ENCODE results near the gene C16orf92. TPM values are rescaled to one million over a fixed set of nuclear protein-coding genes. Genes with fewer than 3 reads are reported as not detected.

Gene C16orf92
- total and polyA plus RNA-seq, 2 of the 8 experiments (the other 6 are each of a cell fraction or from before 2014, with no cell fraction given): not detected

GRCh38 chr16:29990034-29990433 lies 33.0 kb upstream of the C16orf92 start:
- POLR2A ChIA-PET (ENCODE audit: partially characterized antibody): interaction anchor here (0.8 to 1.0 kb wide), 2 partner anchors 11 to 196 kb away, joined by 3 read pairs; no protein-coding TSS in a partner anchor
- no peak overlapping the region for H2AFZ ChIP-seq (ENCODE audit: low read length)

More at GRCh38 chr16:29990034-29990433, 33.0 kb upstream of the C16orf92 start:
- H3K79me2 ChIP-seq (ENCODE audit: control insufficient read depth in 1 of 2, insufficient read depth in 2 of 2, low read length in 2 of 2): no peaks in the 10 kb centered on the region
- H3K27me3 ChIP-seq (replicated peaks in 1 of 4; ENCODE audit: control insufficient read depth in 3 of 4, extremely low read depth in 1 of 4, insufficient read depth in 3 of 4, low read length in 3 of 4): no peaks in the 10 kb centered on the region
- WGBS, 2 experiments (ENCODE audit: extremely low coverage in 1 of 2, insufficient coverage in 1 of 2, insufficient read length in 1 of 2, insufficient replicate concordance in 2 of 2, low coverage in 1 of 2, low lambda C conversion rate in 2 of 2, missing lambda C conversion rate in 1 of 2): 100% methylated on average over 2 of the region's 2 CpGs; no CpG with 5 or more reads in 1 of the 2 experiments
- no peak overlapping the region for H4K91ac ChIP-seq (replicated peaks; ENCODE audit: insufficient read length, low read length)
- no peak overlapping the region for H2BK20ac ChIP-seq (ENCODE audit: low read length)
- no peak overlapping the region for H3K4ac ChIP-seq (replicated peaks; ENCODE audit: insufficient read length, low read depth, low read length)
- H3K4me3 ChIP-seq (ENCODE audit: extremely low read depth in 1 of 4, insufficient read depth in 2 of 4, low read depth in 3 of 4, low read length in 4 of 4): no peak overlapping the region
- no peak overlapping the region for H3K56ac ChIP-seq (replicated peaks; ENCODE audit: insufficient read length, low read depth, low read length)
- H3K4me1 ChIP-seq (replicated peaks in 1 of 4; ENCODE audit: control insufficient read depth in 3 of 4, insufficient read depth in 4 of 4, low read length in 3 of 4): peaks cover 0 to 5% (median 1%) of the 10 kb centered on the region in 4 experiments; a peak in 3 of 7 replicates
- no peak for DNase-seq (ENCODE audit: low read depth in 1 of 2, low spot score in 2 of 2)
- no peaks in the 10 kb centered on the region for H4K20me1 ChIP-seq (replicated peaks in 1 of 2; ENCODE audit: control insufficient read depth in 1 of 2, insufficient read depth in 2 of 2, low read length in 2 of 2)
- CTCF ChIA-PET (ENCODE audit: partially characterized antibody): interaction anchor here (1.1 to 1.3 kb wide), 2 partner anchors 15 to 18 kb away, joined by 3 to 4 read pairs; no protein-coding TSS in a partner anchor
- H2BK5ac ChIP-seq (ENCODE audit: low read depth, low read length): no peak overlapping the region
- no peak for FAIRE-seq
- no peaks in the 10 kb centered on the region; the same call in 1 of the 2 replicates for H3K23me2 ChIP-seq (ENCODE audit: low read depth, low read length)
- no peak overlapping the region for H4K5ac ChIP-seq (ENCODE audit: insufficient read length, low read depth, low read length)
- no peak overlapping the region for H3K18ac ChIP-seq (ENCODE audit: extremely low read depth, low read length)
- no peak overlapping the region for H3K23ac ChIP-seq (ENCODE audit: insufficient read length)
- peaks cover 8 to 45% (median 27%) of the 10 kb centered on the region in 4 experiments for H3K36me3 ChIP-seq (ENCODE audit: control insufficient read depth in 2 of 4, insufficient read depth in 4 of 4, low read length in 3 of 4)
- no peak overlapping the region for H3K27ac ChIP-seq (ENCODE audit: low read depth, low read length)
- no peak overlapping the region for H2AK5ac ChIP-seq (ENCODE audit: low read depth, low read length)
- no peaks in the 10 kb centered on the region for H3K79me1 ChIP-seq (ENCODE audit: low read depth, low read length)
- no peaks in the 10 kb centered on the region for H3K9me3 ChIP-seq (ENCODE audit: insufficient read depth in 2 of 2, low read depth in 1 of 2, low read length in 1 of 2)
- H2BK120ac ChIP-seq (replicated peaks; ENCODE audit: low read depth, low read length): no peak overlapping the region
- TF ChIP-seq CEBPB (IDR thresholded peaks at IDR 0.05; ENCODE audit: low read depth, low read length): no peak
- H2BK12ac ChIP-seq (ENCODE audit: low read depth, low read length): no peak overlapping the region
- no peak overlapping the region for H3K4me2 ChIP-seq (ENCODE audit: insufficient read depth in 1 of 2, low read depth in 2 of 2, low read length in 2 of 2)
- no peak overlapping the region for H3K9ac ChIP-seq (replicated peaks in 1 of 4; ENCODE audit: extremely low read depth in 1 of 4, low read depth in 3 of 4, low read length in 3 of 4)
- H4K8ac ChIP-seq (ENCODE audit: extremely low read depth, insufficient read depth, low read length): no peak overlapping the region
- H3K14ac ChIP-seq (ENCODE audit: insufficient read length): no peak overlapping the region
- H2BK15ac ChIP-seq (ENCODE audit: low read length): no peak overlapping the region

Data from H1 (cell line).